GM20431 (cell line): ENCODE measurements around the gene MAN2A2.
"Not testable (repeated sequence)": the region's sequence is repeated elsewhere in the genome, so short reads cannot be mapped to it uniquely, and the experiment has no call there.

Experiments used
- in situ Hi-C: fragments of 300-500 bp; cut with MseI, MboI; formaldehyde crosslinking; loops from one replicate; pipeline ENCODE4 v1.15.0; 2020; ENCODE audit warnings: low sequenced_read_pairs; ENCODE audit not compliant: unreplicated experiment

The MAN2A2 gene

GRCh38 chr15:90913398-90913944, 10.4 kb downstream of the MAN2A2 start:
- in situ Hi-C loops: no loop called here

- in situ Hi-C loops: no loop called here
Observed at GRCh38 chr15:90914305-90915080, 11.4 kb downstream of the MAN2A2 start.

- in situ Hi-C loops: no loop called here
Observed at GRCh38 chr15:90915216-90915807, 12.2 kb downstream of the MAN2A2 start.

- in situ Hi-C loops: no loop called here
Observed at GRCh38 chr15:90915808-90916440, 12.8 kb downstream of the MAN2A2 start.

- in situ Hi-C loops: no loop called here
Observed at GRCh38 chr15:90916461-90916860, 13.4 kb downstream of the MAN2A2 start.

GRCh38 chr15:90917569-90917968, 14.5 kb downstream of the MAN2A2 start:
- in situ Hi-C loops: no loop called here

- in situ Hi-C loops: no loop called here
Observed at GRCh38 chr15:90918034-90918788, 15.1 kb downstream of the MAN2A2 start.

GRCh38 chr15:90918835-90919234, 15.7 kb downstream of the MAN2A2 start:
- in situ Hi-C loops: no loop called here

- in situ Hi-C loops: no loop called here
Observed at GRCh38 chr15:90921887-90922286, 18.8 kb downstream of the MAN2A2 start.

- in situ Hi-C loops: not testable (repeated sequence)
Observed at GRCh38 chr15:90922712-90923322, 19.7 kb downstream of the MAN2A2 start.

GRCh38 chr15:90924375-90924774, 21.3 kb downstream of the MAN2A2 start:
- in situ Hi-C loops: no loop called here

GRCh38 chr15:90926766-90927165, 23.7 kb downstream of the MAN2A2 start:
- in situ Hi-C loops: not testable (repeated sequence)

GRCh38 chr15:90928106-90928505, 25.0 kb downstream of the MAN2A2 start:
- in situ Hi-C loops: not testable (repeated sequence)

- in situ Hi-C loops: no loop called here
Observed at GRCh38 chr15:90929246-90930019, 26.3 kb downstream of the MAN2A2 start.

- in situ Hi-C loops: no loop called here
Observed at GRCh38 chr15:90930861-90931574, 27.9 kb downstream of the MAN2A2 start.

GRCh38 chr15:90931575-90931827, 28.4 kb downstream of the MAN2A2 start:
- in situ Hi-C loops: no loop called here

GRCh38 chr15:90931828-90932659, 28.9 kb downstream of the MAN2A2 start, which contains the start of gene HDDC3:
Gene HDDC3, minus strand, starts transcription at chr15:90932549. Its CDS starts 9 bp downstream, at chr15:90932540.
- in situ Hi-C loops: no loop called here

GRCh38 chr15:90932660-90932991, 29.5 kb downstream of the MAN2A2 start:
- in situ Hi-C loops: no loop called here
